K562 (cell line): ENCODE measurements around the gene PPL. TPM values are rescaled to one million over a fixed set of nuclear protein-coding genes. Genes with fewer than 3 reads are reported as not detected.

ENCODE experiments used
- ATAC-seq: fragments of 200-7000 bp; cut with Tn5 transposase; 3 replicates; pipeline ENCODE4 v1.9.1; 2020; ENCODE audit warnings: moderate library complexity
- BruUV-seq: library from RNA; stranded (reverse); fragments of 400-500 nt; replicated peaks from 2 replicates; lab custom pipeline; 2021; lab: Mats Ljungman, UMichigan
- CTCF ChIA-PET: fragments of 300-600 bp; formaldehyde crosslinking; extraction: SDS; loops from one replicate; lab custom pipeline; 2021; ENCODE audit warnings: low intra/inter-chr PET ratio; lab: Yijun Ruan, JAX
- POLR2A ChIA-PET: fragments of 300-600, 350-650 bp; sonication (Branson Sonifier 250); formaldehyde crosslinking; extraction: SDS; loops from one replicate; lab custom pipeline; 2021; ENCODE audit warnings: antibody characterized with exemption, inconsistent platforms; lab: Yijun Ruan, JAX
- DNase-seq, 4 experiments: peaks; one replicate each; pipeline versions ENCODE4 v3.0.0 to v3.0.0-alpha.2; 2011 to 2018; ENCODE audit warnings: low spot score in 3 of 4, mixed read lengths in 3 of 4; ENCODE audit errors: extremely low read depth in 1 of 4
- FAIRE-seq: peaks from 2 replicates; lab custom pipeline; 2011; peaks lifted over from hg19 to GRCh38; lab: Jason Lieb, UNC
- H2AFZ ChIP-seq: 2 replicates; pipeline ENCODE4 v1.6.0; 2011; ENCODE audit warnings: low read depth, low read length, control low read depth, inconsistent platforms
- H3K27ac ChIP-seq: fragments of 200-600 bp; 3 replicates; pipeline ENCODE4 v1.8.0; 2011; ENCODE audit warnings: low read depth, mild to moderate bottlenecking, control low read depth, inconsistent platforms, low read length, moderate library complexity, mixed read lengths; ENCODE audit errors: extremely low read depth
- H3K27me3 ChIP-seq, 2 experiments: fragments of 300-600 bp in 1 of 2; 2 replicates in 1 of 2; 3 replicates in 1 of 2; pipeline versions ENCODE4 v1.6.0 to v1.8.0; 2011; ENCODE audit warnings: inconsistent platforms in 2 of 2, low read length in 2 of 2, mild to moderate bottlenecking in 1 of 2, mixed read lengths in 1 of 2, moderate library complexity in 1 of 2; ENCODE audit not compliant: control insufficient read depth in 2 of 2, insufficient read depth in 2 of 2
- H3K36me3 ChIP-seq: fragments of 300-600 bp; 3 replicates; pipeline ENCODE4 v1.8.0; 2011; ENCODE audit warnings: mild to moderate bottlenecking, low read length, inconsistent platforms; ENCODE audit not compliant: control insufficient read depth, insufficient read depth
- H3K4me1 ChIP-seq, 2 experiments: fragments of 200-600 bp in 1 of 2; replicated peaks in 1 of 2; 2 replicates in 1 of 2; 3 replicates in 1 of 2; pipeline versions ENCODE4 v1.5.1 to v1.8.0; 2011; ENCODE audit warnings: inconsistent platforms in 2 of 2, low read length in 2 of 2, mild to moderate bottlenecking in 1 of 2, mixed read lengths in 1 of 2, moderate library complexity in 1 of 2; ENCODE audit not compliant: control insufficient read depth in 2 of 2, insufficient read depth in 2 of 2
- H3K4me2 ChIP-seq: 2 replicates; pipeline ENCODE4 v1.6.1; 2011; ENCODE audit warnings: low read length, control low read depth, inconsistent platforms, mixed read lengths; ENCODE audit not compliant: insufficient read depth
- H3K4me3 ChIP-seq: fragments of 200-600 bp; sonication (generic), shearing (Covaris generic); 2 replicates; pipeline ENCODE4 v1.5.1; 2016; ENCODE audit warnings: control low read depth, inconsistent platforms
- H3K79me2 ChIP-seq: fragments of 200-600 bp; 3 replicates; pipeline ENCODE4 v1.8.0; 2011; ENCODE audit warnings: low read length, inconsistent platforms; ENCODE audit not compliant: control insufficient read depth, insufficient read depth
- H3K9ac ChIP-seq, 2 experiments: 2 replicates each; pipeline versions ENCODE4 v1.6.0 to v1.6.1; 2011; ENCODE audit warnings: low read depth in 2 of 2, low read length in 2 of 2, control low read depth in 1 of 2, inconsistent platforms in 1 of 2, mild to moderate bottlenecking in 1 of 2, mixed read lengths in 1 of 2; ENCODE audit not compliant: insufficient read depth in 1 of 2
- H3K9me1 ChIP-seq: one replicate; pipeline ENCODE4 v1.6.0; 2011; ENCODE audit warnings: inconsistent platforms, mild to moderate bottlenecking, low read length, moderate library complexity; ENCODE audit not compliant: control insufficient read depth, insufficient read depth
- H3K9me3 ChIP-seq: replicated peaks from 2 replicates; pipeline ENCODE4 v1.5.1; 2011; ENCODE audit warnings: low read depth, low read length, inconsistent platforms; ENCODE audit not compliant: control insufficient read depth, insufficient read depth
- H4K20me1 ChIP-seq: replicated peaks from 2 replicates; pipeline ENCODE4 v1.6.1; 2011; ENCODE audit warnings: low read length, inconsistent platforms, mixed read lengths; ENCODE audit not compliant: control insufficient read depth, insufficient read depth
- CREB1 ChIP-seq, 2 experiments: sonication (generic) in 1 of 2; formaldehyde crosslinking in 1 of 2; IDR thresholded peaks; 2 replicates each; pipeline versions ENCODE4 v1.6.1 to v1.8.0; 2012 to 2022; ENCODE audit warnings: inconsistent platforms in 1 of 2, mild to moderate bottlenecking in 1 of 2, missing genetic modification reagents in 1 of 2, moderate library complexity in 1 of 2
- FOXA3 ChIP-seq, 2 experiments: fragments of 450-650 bp in 1 of 2; sonication (generic) in 1 of 2; formaldehyde crosslinking; IDR thresholded peaks in 1 of 2; conservative IDR thresholded peaks in 1 of 2; 2 replicates each; pipeline versions ENCODE4 v1.4.0 to v1.8.0; 2020 to 2022; ENCODE audit warnings: mild to moderate bottlenecking in 2 of 2, missing genetic modification reagents in 1 of 2
- SETDB1 ChIP-seq: IDR thresholded peaks from one replicate; pipeline ENCODE4 v1.6.1; 2012; ENCODE audit warnings: low read length, control low read depth, inconsistent platforms
- WGBS: fragments of 100-300 bp; shearing (Covaris generic); methylation state at CpG from one replicate; pipeline ENCODE4 v1.1.6; 2016; ENCODE audit warnings: low coverage, mixed read lengths; ENCODE audit not compliant: insufficient coverage; ENCODE audit errors: missing lambda C conversion rate; 5-methylcytosine and 5-hydroxymethylcytosine counted together
- in situ Hi-C: fragments of 300-500 bp; cut with MboI; formaldehyde crosslinking; loops from 4 replicates; pipeline ENCODE4 v1.15.0; 2018; ENCODE audit warnings: inconsistent platforms, mixed read lengths
- intact Hi-C: fragments of 100-400 bp; cut with micrococcal nuclease; formaldehyde crosslinking; loops from 2 replicates; pipeline ENCODE4 v1.14.2; 2022
- polyA plus RNA-seq, 8 experiments: library from polyadenylated mRNA; depleted of rRNA in 4 of 8; stranded (reverse) in 5 of 8; unstranded in 3 of 8; fragments of >200 nt; fragmentation: Nextera tagmentation in 2 of 8; fragmentation: Illumina TruSeq in 1 of 8; extraction: Ambion mirVana in 2 of 8; extraction: Trizol in 1 of 8; gene quantifications; 2 replicates each; pipeline versions ENCODE4 v1.2.1 to v1.2.3, GENCODE V29; 2011 to 2014; ENCODE audit warnings: inconsistent platforms in 1 of 8, missing spikeins in 1 of 8
- total RNA-seq, 7 experiments: library from RNA; depleted of rRNA in 6 of 7; stranded (reverse); fragments of >200 nt in 6 of 7; fragmentation: Illumina TruSeq in 2 of 7; extraction: Trizol in 2 of 7; gene quantifications; 2 replicates each; pipeline versions ENCODE4 v1.2.1 to v1.2.3, GENCODE V29; 2011 to 2021; ENCODE audit warnings: low replicate concordance in 1 of 7
- TF ChIP-seq, protein P1 (sequence below), 2 experiments: fragments of 450-650 bp; IDR thresholded peaks; 2 replicates each; pipeline ENCODE4 v1.6.1; 2016; ENCODE audit warnings: mild to moderate bottlenecking in 2 of 2, borderline replicate concordance in 1 of 2, low read depth in 1 of 2, moderate library complexity in 1 of 2

PPL gene
- total and polyA plus RNA-seq, 9 of the 15 experiments (the other 6 are each of a cell fraction or from before 2014, with no cell fraction given), result 0.01 to 0.15 (median 0.07) TPM; not detected in 3

DNA sequence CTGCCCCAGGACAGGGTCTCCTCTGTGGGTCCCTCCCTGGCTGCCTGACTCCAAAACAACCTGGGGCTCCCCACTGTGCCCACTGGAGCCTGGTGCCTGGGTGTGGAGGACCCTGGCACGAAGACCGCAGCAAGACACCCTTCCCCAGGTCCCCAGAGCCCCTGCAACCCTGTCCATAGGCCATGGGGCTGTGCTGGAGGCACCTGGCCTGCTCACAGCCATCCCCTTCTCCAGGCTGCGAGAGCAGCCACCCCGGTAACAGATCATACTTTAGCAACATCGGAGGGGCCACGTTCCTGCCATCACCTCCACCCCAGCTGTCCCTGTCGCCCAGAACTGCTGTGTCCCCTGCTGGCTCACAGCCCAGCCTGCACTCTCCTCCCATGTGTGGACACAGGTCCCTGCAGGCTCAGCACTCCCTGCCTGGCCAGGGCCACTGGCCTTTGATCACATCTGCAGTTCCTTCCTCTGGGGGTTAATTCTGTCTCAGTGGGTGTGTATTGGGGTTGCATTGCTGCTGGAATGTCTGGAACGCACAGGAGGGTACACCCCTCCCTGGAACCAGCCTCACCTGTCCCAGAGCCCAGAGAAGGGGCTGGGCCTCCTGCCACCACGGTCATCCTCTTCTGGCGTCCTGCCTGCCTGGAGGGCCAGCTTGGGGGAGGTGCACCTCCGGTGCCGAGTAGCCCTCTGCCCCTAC, 12.2 kb downstream of the PPL start:
- no TSS peak for BruUV-seq
- H3K4me2 ChIP-seq, result no peak overlapping the region
- no peaks in the 10 kb centered on the region for H3K79me2 ChIP-seq
- CTCF ChIA-PET, result no interaction called here
- intact Hi-C loops, result no loop called here
- no peak overlapping the region for H2AFZ ChIP-seq
- no peak overlapping the region for H3K4me3 ChIP-seq
- H3K4me1 ChIP-seq, result peaks cover 0 to 5% of the 10 kb centered on the region in 2 experiments; a peak in 2 of 5 replicates
- no peak overlapping the region for H3K27ac ChIP-seq
- POLR2A ChIA-PET, result no interaction called here
- FAIRE-seq, result no peak
- TF ChIP-seq CREB1 (IDR thresholded peaks at IDR 0.05) (no peak), CREB1 (CRISPR knock-in tag; IDR thresholded peaks at IDR 0.05) (no peak), FOXA3 (CRISPR knock-in tag; conservative IDR thresholded peaks at IDR 0.05 in 1 of 2, IDR thresholded peaks at IDR 0.05 in 1 of 2) (no peak), SETDB1 (no peak)
- TF ChIP-seq, protein P1, sequence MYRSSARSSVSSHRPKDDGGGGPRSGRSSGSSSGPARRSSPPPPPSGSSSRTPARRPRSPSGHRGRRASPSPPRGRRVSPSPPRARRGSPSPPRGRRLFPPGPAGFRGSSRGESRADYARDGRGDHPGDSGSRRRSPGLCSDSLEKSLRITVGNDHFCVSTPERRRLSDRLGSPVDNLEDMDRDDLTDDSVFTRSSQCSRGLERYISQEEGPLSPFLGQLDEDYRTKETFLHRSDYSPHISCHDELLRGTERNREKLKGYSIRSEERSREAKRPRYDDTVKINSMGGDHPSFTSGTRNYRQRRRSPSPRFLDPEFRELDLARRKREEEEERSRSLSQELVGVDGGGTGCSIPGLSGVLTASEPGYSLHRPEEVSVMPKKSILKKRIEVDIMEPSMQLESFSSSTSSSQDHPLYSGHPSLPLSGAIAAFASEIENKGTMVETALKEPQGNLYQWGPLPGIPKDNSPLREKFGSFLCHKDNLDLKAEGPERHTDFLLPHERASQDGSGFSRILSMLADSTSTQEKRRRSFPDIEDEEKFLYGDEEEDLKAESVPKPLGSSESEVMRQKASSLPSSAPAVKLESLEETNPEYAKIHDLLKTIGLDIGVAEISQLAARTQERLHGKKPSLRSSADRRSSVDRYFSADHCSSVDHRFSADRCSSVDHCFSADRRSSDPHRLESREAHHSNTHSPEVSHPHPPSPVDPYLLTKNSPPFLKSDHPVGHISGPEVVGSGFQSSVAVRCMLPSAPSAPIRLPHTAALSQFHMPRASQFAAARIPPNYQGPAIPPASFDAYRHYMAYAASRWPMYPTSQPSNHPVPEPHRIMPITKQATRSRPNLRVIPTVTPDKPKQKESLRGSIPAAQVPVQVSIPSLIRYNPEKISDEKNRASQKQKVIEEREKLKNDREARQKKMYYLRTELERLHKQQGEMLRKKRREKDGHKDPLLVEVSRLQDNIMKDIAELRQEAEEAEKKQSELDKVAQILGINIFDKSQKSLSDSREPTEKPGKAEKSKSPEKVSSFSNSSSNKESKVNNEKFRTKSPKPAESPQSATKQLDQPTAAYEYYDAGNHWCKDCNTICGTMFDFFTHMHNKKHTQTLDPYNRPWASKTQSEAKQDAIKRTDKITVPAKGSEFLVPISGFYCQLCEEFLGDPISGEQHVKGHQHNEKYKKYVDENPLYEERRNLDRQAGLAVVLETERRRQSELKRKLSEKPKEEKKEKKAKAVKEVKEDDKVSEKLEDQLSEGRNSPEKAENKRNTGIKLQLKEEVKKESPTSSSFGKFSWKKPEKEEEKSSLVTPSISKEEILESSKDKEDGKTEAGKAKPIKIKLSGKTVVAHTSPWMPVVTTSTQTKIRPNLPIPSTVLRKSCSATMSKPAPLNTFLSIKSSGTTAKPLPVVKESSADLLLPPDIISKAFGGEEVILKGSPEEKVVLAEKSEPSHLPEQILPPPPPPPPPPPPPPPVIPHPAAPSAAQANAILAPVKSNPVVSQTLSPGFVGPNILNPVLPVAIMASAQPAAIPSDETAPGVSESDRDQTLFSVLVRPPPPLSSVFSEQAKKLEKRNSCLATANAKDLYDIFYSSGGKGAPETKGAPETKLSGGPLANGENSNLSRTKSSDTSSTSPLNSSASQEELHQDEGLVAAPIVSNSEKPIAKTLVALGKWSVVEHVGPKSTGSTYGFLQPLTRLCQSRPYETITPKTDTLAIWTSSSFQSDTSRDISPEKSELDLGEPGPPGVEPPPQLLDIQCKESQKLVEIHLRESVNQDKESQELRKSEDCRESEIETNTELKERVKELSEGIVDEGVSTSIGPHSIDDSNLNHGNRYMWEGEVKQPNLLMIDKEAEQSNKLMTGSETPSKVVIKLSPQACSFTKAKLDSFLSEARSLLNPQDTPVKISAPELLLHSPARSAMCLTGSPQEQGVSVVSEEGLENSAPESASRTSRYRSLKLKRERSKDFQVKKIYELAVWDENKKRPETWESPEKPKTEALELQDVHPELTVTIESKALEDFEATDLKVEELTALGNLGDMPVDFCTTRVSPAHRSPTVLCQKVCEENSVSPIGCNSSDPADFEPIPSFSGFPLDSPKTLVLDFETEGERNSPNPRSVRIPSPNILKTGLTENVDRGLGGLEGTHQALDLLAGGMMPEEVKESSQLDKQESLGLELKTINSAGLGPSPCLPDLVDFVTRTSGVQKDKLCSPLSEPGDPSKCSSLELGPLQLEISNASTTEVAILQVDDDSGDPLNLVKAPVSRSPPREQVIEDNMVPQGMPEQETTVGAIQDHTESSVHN (IDR thresholded peaks at IDR 0.05; ENCODE audit: borderline replicate concordance in 1 of 2, low read depth in 1 of 2), result no peak
- TF ChIP-seq, all 486 proteins: peak for 0
- ATAC-seq (peak; percentile 55; the same call in 1 of the 3 replicates), DNase-seq (no peak)
- in situ Hi-C loops, result no loop called here
- Histone ChIP-seq H3K27me3 (peaks cover 20 to 52% of the 10 kb centered on the region in 2 experiments), H3K9ac (no peak overlapping the region), H3K9me3 (no peaks in the 10 kb centered on the region; the same call in 1 of the 2 replicates), H4K20me1 (no peaks in the 10 kb centered on the region), H3K36me3 (no peaks in the 10 kb centered on the region), H3K9me1 (no peaks in the 10 kb centered on the region)
- WGBS, result 3% methylated on average over 12 of the region's 12 CpGs
